Upper lobe of right lung (tissue), 1 donor: ENCODE results near the gene CHDH. TPM values are rescaled to one million over a fixed set of nuclear protein-coding genes. Genes with fewer than 3 reads are reported as not detected.
A peak's percentile ranks its signal among the peaks of the same experiment; 100 is the strongest.

ENCODE experiments used
- ATAC-seq: fragments of 200-7000 bp; cut with Tn5 transposase; one replicate; pipeline ENCODE4 v1.9.1; 2020; ENCODE audit warnings: mild to moderate bottlenecking, moderate library complexity
- DNase-seq: peaks from one replicate; pipeline ENCODE4 v3.0.0-alpha.2; 2020
- H3K27ac ChIP-seq: fragments of 200-600 bp; one replicate; pipeline ENCODE4 v1.8.0; 2022
- H3K27me3 ChIP-seq: fragments of 200-600 bp; one replicate; pipeline ENCODE4 v1.8.0; 2022; ENCODE audit warnings: mild to moderate bottlenecking
- H3K36me3 ChIP-seq: fragments of 200-600 bp; one replicate; pipeline ENCODE4 v1.8.0; 2022
- H3K4me1 ChIP-seq: fragments of 200-600 bp; one replicate; pipeline ENCODE4 v1.8.0; 2022
- H3K4me3 ChIP-seq: fragments of 200-600 bp; one replicate; pipeline ENCODE4 v1.8.0; 2022; ENCODE audit warnings: mild to moderate bottlenecking
- H3K9me3 ChIP-seq: fragments of 200-600 bp; one replicate; pipeline ENCODE4 v1.8.0; 2022
- CTCF ChIP-seq: fragments of 200-600 bp; IDR thresholded peaks from one replicate; pipeline ENCODE4 v1.8.0; 2022; ENCODE audit warnings: antibody characterized with exemption
- intact Hi-C: fragments of 100-400 bp; cut with DNase I; formaldehyde crosslinking; loops from one replicate; pipeline ENCODE4 v1.11.0; 2022
- total RNA-seq: library from RNA; stranded (reverse); fragmentation: NEBNext Ultra II Directional; extraction: Animal tissue kit (Norgen Biotek cat#: 25700); gene quantifications from one replicate; pipeline ENCODE4 v1.2.1, GENCODE V29; 2021
- donor health status: DM: no; HTN: yes; CAD: no; lungs with severe emphysema.

CHDH gene
- total RNA-seq, 1 donor from 2014 or later = 10.9 TPM

- DNase-seq (peak; percentile 44), ATAC-seq (no peak)
- H3K9me3 ChIP-seq = no peaks in the 10 kb centered on the region
- no peaks in the 10 kb centered on the region for H3K4me1 ChIP-seq
- intact Hi-C loops = no loop called here
- no peak for TF ChIP-seq CTCF
- no peaks in the 10 kb centered on the region for H3K36me3 ChIP-seq
- no peaks in the 10 kb centered on the region for H3K27me3 ChIP-seq
- H3K4me3 ChIP-seq = no peak overlapping the region
- H3K27ac ChIP-seq = no peak overlapping the region
Measured at GRCh38 chr3:53806182-53807116, 39.8 kb downstream of the CHDH start.

- Histone ChIP-seq H3K27me3 (no peaks in the 10 kb centered on the region), H3K36me3 (no peaks in the 10 kb centered on the region), H3K4me1 (no peaks in the 10 kb centered on the region), H3K27ac (no peak overlapping the region), H3K4me3 (no peak overlapping the region), H3K9me3 (no peaks in the 10 kb centered on the region)
- intact Hi-C loops = no loop called here
- no peak for TF ChIP-seq CTCF
- DNase-seq (peak; percentile 53), ATAC-seq (no peak)
Measured at GRCh38 chr3:53805463-53806159, 40.6 kb downstream of the CHDH start.

GRCh38 chr3:53804697-53805462 lies 41.3 kb downstream of the CHDH start:
- Histone ChIP-seq H3K9me3 (no peaks in the 10 kb centered on the region), H3K4me1 (no peaks in the 10 kb centered on the region), H3K36me3 (no peaks in the 10 kb centered on the region), H3K27me3 (no peaks in the 10 kb centered on the region), H3K27ac (no peak overlapping the region), H3K4me3 (no peak overlapping the region)
- ATAC-seq = no peak
- no peak for TF ChIP-seq CTCF
- DNase-seq = peak; percentile 45
- intact Hi-C loops = no loop called here

- DNase-seq (peak; percentile 41), ATAC-seq (no peak)
- intact Hi-C loops = no loop called here
- Histone ChIP-seq H3K27me3 (no peaks in the 10 kb centered on the region), H3K4me1 (no peaks in the 10 kb centered on the region), H3K36me3 (no peaks in the 10 kb centered on the region), H3K4me3 (no peak overlapping the region), H3K27ac (no peak overlapping the region), H3K9me3 (no peaks in the 10 kb centered on the region)
- TF ChIP-seq CTCF = no peak
Measured at GRCh38 chr3:53803816-53804695, 42.2 kb downstream of the CHDH start.
